Fibroblast of lung (primary cell): ENCODE data around the gene SF3B5. TPM values are rescaled to one million over a fixed set of nuclear protein-coding genes. Genes with fewer than 3 reads are reported as not detected.

Experiments
- polyA plus RNA-seq, 2 donors: library from polyadenylated mRNA; depleted of rRNA in 1 of 2; stranded (reverse) in 1 of 2; unstranded in 1 of 2; fragments of >200 nt; gene quantifications; 2 replicates each; pipeline ENCODE4 v1.2.1, GENCODE V29; 2011 to 2012; ENCODE audit warnings: missing spikeins in 1 of 2
- total RNA-seq: library from RNA; depleted of rRNA; stranded (reverse); fragments of >200 nt; gene quantifications from 2 replicates; pipeline ENCODE4 v1.2.1, GENCODE V29; 2014

The SF3B5 gene
- total and polyA plus RNA-seq, 2 donors (not counting 1 experiment from before 2014, with no cell fraction given) = 75.1 to 148 TPM

Other genes starting within 250 kb of the SF3B5 start
- not detected in 2 replicates for gene ZC2HC1B, start 231.1 kb downstream of the SF3B5 start, total RNA-seq
- not detected in 2 replicates for gene ZC2HC1B, start 231.1 kb downstream of the SF3B5 start, polyA plus RNA-seq
- gene PLAGL1, start 87.3 kb downstream of the SF3B5 start, total RNA-seq = 8.0 and 11.4 TPM in 2 replicates
- 24.2 and 25.0 TPM in 2 replicates for gene PLAGL1, start 87.3 kb downstream of the SF3B5 start, polyA plus RNA-seq
- gene STX11, start 54.9 kb upstream of the SF3B5 start, total RNA-seq = 0.26 and 0.33 TPM in 2 replicates
- 4.1 and 6.6 TPM in 2 replicates for gene STX11, start 54.9 kb upstream of the SF3B5 start, polyA plus RNA-seq
- gene UTRN, start 189.8 kb upstream of the SF3B5 start, total RNA-seq = 93.2 and 130 TPM in 2 replicates
- 37.8 and 43.9 TPM in 2 replicates for gene UTRN, start 189.8 kb upstream of the SF3B5 start, polyA plus RNA-seq